ENCODE results near the gene NFIA.

DNA sequence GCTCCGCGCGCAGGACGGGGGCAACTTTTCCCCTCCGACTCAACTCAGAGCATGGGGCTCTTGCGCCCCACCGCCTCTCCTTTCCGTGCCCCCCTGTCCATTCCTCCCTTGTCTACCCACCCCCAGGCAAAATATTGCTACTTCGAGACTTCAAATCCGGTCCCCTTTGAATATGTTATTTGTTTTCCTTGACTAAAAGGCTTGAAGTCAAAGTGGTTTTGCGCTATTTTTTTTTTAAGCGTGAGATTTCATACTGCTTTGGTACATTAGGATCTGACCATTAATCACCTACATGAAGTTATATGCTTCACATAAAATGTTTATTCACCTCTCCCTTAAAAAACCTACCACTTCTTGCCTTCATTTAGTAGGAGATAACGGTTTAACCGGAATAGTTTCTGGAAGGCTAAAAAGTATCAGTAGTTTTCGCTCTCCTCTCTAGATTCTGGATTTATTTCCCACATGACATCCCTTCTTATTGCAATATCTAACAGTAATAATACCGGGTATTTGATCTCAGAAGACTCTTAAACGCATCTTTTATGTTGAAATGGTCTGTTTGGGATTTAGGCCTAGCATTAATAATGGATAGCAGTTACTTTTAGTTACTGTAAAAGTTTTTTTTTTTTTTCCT is 1.6 kb downstream of the NFIA start:
- TF ChIP-seq CTCF (conservative IDR thresholded peaks at IDR 0.05; ENCODE audit: low read depth, low read length) (no peak), EZH2 (IDR thresholded peaks at IDR 0.05; ENCODE audit: borderline replicate concordance, low read depth, low read length, poor library complexity, severe bottlenecking) (no peak)
